H1 (cell line): ENCODE data around the gene LPP. TPM values are rescaled to one million over a fixed set of nuclear protein-coding genes. Genes with fewer than 3 reads are reported as not detected.

Source experiments
- EZH2 ChIP-seq: fragments of 200-600 bp; sonication (generic); IDR thresholded peaks from 2 replicates; pipeline ENCODE4 v1.7.1; 2012; ENCODE audit warnings: low read depth, mild to moderate bottlenecking, moderate library complexity, low read length, inconsistent platforms; ENCODE audit not compliant: severe bottlenecking
- NANOG ChIP-seq: IDR thresholded peaks from 2 replicates; pipeline ENCODE4 v1.6.1; 2011; ENCODE audit warnings: low read length, low read depth, mild to moderate bottlenecking, inconsistent platforms; ENCODE audit not compliant: insufficient read depth, poor library complexity, severe bottlenecking
- SAP30 ChIP-seq: fragments of 300-600 bp; sonication (generic); IDR thresholded peaks from 2 replicates; pipeline ENCODE4 v1.7.1; 2012; ENCODE audit warnings: low read length, moderate library complexity, mild to moderate bottlenecking, inconsistent platforms; ENCODE audit not compliant: insufficient read depth, insufficient replicate concordance
- SRF ChIP-seq: IDR thresholded peaks from 2 replicates; pipeline ENCODE4 v1.6.1; 2011; ENCODE audit warnings: mild to moderate bottlenecking, low read depth, low read length, moderate library complexity
- polyA plus RNA-seq, 7 experiments: library from polyadenylated mRNA; depleted of rRNA in 3 of 7; stranded (reverse) in 5 of 7; unstranded in 2 of 7; fragments of >200 nt in 5 of 7; fragments of 200-250 nt in 2 of 7; gene quantifications; 1 replicate in 5 of 7; 2 replicates in 1 of 7; 4 replicates in 1 of 7; pipeline versions ENCODE4 v1.2.1 to v1.2.3, GENCODE V29; 2011 to 2013; ENCODE audit warnings: missing spikeins in 2 of 7, mixed read lengths in 2 of 7
- total RNA-seq: library from RNA; stranded (reverse); fragmentation: NEBNext Ultra II Directional; extraction: Animal tissue kit (Norgen Biotek cat#: 25700); gene quantifications from 2 replicates; pipeline ENCODE4 v1.2.1, GENCODE V29; 2021

The LPP gene
- total and polyA plus RNA-seq, 2 of the 8 experiments (the other 6 are each of a cell fraction or from before 2014, with no cell fraction given) = 10.0 to 53.3 TPM

DNA sequence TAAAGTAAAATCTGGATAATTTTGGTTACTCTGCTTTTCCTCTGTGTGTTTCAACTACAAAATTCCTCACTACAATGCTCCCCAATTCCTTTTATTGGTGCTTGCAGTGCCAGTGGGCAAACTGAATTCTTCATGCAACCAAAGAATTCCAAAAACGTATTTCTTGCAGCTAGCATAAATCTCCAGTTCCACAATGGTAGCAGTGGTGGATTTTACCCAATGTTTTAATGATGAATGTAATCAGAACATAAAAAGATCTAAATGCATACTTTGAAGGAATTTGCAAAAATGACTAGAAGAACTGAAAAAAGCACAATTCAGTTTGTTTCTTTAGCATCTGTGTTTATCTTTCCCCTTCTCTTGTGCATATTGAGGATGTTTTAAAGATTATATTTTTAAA lies 658.2 kb downstream of the LPP start (continued):
- TF ChIP-seq NANOG (no peak), SAP30 (no peak), EZH2 (no peak), SRF (no peak)
